Esophagus squamous epithelium (tissue), 4 donors: ENCODE results near the gene NHSL2.

Source experiments
- CTCF ChIP-seq, 6 experiments: fragments of 450-650 bp in 4 of 6; fragments of 200-600 bp in 2 of 6; sonication (generic) in 2 of 6; IDR thresholded peaks; one replicate each; pipeline ENCODE4 v1.5.1; 2016 to 2019; ENCODE audit warnings: antibody characterized with exemption in 6 of 6, mild to moderate bottlenecking in 4 of 6, moderate library complexity in 4 of 6
- POLR2A ChIP-seq, 4 donors: fragments of 450-650 bp; IDR thresholded peaks; one replicate each; pipeline ENCODE4 v1.6.1; 2017; ENCODE audit warnings: antibody characterized with exemption in 4 of 4, mild to moderate bottlenecking in 4 of 4, moderate library complexity in 3 of 4

DNA sequence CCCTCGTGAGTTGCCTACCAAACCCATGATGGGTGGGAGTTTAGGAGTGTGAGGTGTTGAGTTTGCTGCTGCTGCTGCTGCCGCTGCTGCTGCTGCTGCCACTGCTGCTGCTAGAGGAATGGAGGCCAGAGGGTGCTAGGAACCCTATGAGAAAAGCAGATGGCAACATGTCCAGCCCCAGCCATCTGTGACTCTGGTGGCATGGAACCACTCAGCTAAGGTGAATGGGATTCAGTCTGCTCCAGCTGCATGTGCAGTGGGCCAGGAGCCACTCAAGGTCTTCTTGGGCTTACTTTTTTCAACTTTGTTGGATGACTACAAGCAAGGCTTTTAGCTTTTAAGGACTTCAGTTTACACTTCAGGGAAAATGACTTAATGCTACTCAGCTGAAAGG is 117.3 kb downstream of the NHSL2 start:
- TF ChIP-seq CTCF (IDR thresholded peaks at IDR 0.05) (no peak), POLR2A (IDR thresholded peaks at IDR 0.05) (no peak)
